Loucy (cell line): ENCODE measurements around the gene SLFN13.

Source experiments
- CTCF ChIP-seq: fragments of 200-600 bp; sonication (generic); conservative IDR thresholded peaks from 2 replicates; pipeline ENCODE4 v1.5.1; 2014; ENCODE audit warnings: mild to moderate bottlenecking, antibody characterized with exemption, low read length
- EZH2phosphoT487 ChIP-seq: fragments of 200-600 bp; IDR thresholded peaks from 2 replicates; pipeline ENCODE4 v1.6.1; 2018; ENCODE audit warnings: antibody characterized with exemption, mild to moderate bottlenecking, moderate library complexity, borderline replicate concordance

- TF ChIP-seq CTCF (no peak), EZH2phosphoT487 (no peak)
Measured at GRCh38 chr17:35449371-35449931, 885 bp upstream of the SLFN13 start.
